TTC549 (cell line): ENCODE measurements around the gene OR2D2.
"Not testable (repeated sequence)": the region's sequence is repeated elsewhere in the genome, so short reads cannot be mapped to it uniquely, and the experiment has no call there.

ENCODE experiments used
- FAIRE-seq: peaks from 2 replicates; lab custom pipeline; 2012; peaks lifted over from hg19 to GRCh38; lab: Jason Lieb, UNC

OR2D2 gene

DNA sequence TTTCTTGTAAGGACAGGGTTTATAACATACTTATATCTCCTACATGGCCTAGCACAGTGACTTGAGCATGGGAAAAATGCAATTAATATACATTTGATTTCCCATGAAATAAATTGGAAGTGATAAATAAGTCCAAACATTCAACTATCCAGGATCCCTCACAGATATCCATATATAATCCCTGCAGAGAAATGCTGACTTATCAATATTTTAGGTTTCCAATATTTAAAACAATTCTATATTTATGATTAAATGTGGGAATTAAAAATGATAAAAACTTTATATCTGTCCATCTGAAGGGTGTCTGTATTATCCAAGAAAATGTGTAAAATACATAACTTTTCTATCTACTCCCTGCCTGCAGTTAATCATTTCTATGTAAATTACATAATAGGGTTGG, 9.5 kb downstream of the OR2D2 start:
- FAIRE-seq: no peak

DNA sequence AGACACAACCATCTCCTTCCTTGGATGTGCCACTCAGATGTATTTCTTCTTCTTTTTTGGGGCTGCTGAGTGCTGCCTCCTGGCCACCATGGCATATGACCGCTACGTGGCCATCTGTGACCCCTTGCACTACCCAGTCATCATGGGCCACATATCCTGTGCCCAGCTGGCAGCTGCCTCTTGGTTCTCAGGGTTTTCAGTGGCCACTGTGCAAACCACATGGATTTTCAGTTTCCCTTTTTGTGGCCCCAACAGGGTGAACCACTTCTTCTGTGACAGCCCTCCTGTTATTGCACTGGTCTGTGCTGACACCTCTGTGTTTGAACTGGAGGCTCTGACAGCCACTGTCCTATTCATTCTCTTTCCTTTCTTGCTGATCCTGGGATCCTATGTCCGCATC, 15.4 kb downstream of the OR2D2 start:
- no peak for FAIRE-seq

DNA sequence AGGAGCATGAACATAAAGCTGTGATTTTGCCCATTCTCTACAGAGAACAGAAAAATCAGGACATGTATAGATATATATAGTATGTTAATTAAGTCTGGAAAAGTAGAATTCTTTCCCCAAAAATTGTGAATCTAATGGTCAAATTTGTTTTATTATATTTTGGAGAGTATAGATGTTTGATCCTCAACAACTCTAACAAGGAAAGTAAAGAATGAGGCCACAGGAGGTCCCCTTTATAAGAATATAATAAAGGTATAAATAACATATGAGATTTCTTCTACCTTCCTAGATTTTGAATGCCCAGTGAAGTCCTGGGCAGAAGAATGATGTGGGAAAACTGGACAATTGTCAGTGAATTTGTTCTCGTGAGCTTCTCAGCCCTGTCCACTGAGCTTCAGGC, 16.0 kb downstream of the OR2D2 start, which contains the start of gene OR10A4:
OR10A4 (plus strand) TSS at position 301 of the 400 bp plus-strand sequence; CDS start at position 324, 23 bp downstream.
- FAIRE-seq: no peak

DNA sequence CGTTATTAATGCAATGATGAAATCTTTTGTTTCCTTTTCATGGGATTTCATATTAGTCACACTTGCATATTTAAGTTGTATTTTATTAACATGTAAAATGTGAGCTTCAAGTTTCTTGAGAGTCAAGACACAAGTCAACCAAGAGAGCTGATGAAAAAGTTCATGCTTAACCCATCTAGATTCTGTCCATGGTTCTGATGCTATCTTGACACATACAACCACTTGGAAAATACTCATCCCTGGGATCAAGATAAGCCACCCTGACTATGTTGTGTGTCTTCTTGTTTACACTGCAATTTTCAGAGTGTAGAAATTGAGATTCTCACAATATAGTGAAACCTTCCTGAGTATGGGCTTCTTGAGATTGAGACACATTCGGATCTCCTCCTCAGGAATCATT, 16.5 kb downstream of the OR2D2 start:
- no peak for FAIRE-seq

DNA sequence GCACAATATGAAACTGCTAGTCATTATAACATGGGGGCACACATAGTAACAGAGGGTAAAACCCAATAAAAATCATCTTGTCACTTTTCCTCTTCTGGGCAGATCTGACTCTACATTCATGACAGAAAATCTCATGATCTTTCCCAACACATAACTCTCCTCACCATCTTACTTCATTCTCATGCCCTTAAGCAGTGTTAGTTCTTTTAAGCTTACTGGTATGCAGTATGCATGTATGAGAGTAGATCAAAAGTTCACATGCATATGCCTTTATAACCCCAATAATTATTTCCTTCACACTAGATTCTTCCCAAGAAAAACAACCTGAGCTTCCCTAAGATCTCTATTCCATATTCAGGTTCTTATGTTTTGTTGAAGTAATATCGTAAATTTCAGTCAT, 21.0 kb downstream of the OR2D2 start:
- no peak for FAIRE-seq

DNA sequence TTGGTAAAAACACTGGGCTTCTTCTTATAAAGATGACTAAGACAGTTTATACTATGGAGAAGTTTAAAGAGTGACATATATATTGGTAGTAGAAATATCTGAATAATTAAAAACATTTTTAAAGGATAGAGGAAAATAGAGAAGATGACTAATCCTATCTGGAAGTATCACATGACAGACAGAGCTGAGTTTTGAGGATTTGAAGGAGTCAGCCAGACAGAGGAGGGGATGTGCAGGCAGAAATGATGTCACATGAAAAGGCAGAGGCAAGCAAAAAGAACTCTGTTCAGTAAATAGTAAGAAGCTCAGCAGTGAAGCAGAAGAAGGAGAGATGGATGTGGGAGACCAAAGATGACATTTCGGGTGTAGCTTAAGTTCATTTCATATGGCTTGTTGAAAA, 27.9 kb downstream of the OR2D2 start:
- no peak for FAIRE-seq

DNA sequence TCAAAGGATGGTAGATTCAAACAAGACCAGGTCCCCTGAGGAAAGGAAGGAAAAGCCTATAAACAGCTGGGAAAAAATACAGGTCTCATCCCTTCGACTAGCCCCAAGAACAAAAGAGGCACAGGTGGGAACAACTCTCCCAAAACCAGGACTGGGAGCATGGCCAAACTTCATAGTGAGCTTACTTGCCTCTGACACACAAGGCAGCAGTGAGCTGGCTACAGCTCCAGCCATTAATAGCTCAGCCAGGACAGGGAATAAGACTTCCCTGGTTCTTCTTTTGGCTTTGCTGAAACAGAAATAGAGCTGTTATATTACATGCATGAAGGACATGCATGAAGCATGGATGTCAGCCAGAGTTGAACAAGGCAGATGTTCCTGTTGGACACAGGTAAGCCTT, 29.3 kb downstream of the OR2D2 start, which contains the start of gene OR10A2:
OR10A2 (plus strand) TSS at position 97 of the 400 bp plus-strand sequence. CDS start 6,698 bp downstream, outside the sequence.
- FAIRE-seq: no peak

DNA sequence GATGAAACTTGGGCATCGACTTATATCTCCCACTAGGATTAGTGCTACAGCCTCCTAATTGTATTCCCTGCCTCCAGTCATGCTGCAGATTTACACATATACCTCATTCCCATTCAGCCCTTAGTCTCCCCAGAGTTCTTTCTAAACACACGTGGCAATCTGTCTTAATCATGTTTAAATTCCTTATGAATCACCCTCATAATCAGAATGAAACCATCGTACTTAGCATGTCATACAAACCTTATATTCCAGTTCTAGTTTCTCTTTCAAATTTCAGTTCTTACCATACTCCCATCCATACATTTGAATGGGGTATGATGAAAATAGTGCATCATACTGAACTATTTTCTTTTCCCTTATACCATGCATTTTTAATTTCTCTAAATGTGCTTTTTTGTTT, 35.4 kb downstream of the OR2D2 start:
- FAIRE-seq: no peak

DNA sequence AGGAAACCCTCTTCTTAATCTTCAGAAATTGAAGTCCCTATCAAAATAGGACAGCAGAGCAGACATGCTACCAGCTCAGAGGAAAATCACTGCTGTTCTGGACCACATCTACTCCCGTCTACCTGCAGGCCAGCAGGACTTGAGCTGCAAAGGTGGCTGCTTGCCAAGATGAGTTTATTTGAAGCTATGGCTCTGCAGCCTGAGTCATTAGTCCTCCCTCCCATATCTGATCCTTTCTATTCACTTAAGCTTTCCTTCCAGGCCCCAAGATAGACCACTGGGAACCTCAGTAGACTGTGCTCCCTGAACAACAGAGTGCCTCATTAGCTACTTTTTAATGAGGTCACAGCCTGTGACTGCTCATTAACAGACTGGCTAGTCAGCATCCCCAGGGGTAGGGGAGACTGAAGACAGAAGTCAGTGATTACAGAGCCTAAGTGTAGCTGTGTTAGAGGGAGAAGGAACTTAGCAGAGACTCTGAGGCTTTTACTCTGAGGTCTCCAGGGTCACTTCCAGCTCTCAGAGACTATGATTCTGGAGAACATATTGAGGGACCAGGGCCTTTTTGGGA, 36.2 kb downstream of the OR2D2 start:
- no peak for FAIRE-seq

DNA sequence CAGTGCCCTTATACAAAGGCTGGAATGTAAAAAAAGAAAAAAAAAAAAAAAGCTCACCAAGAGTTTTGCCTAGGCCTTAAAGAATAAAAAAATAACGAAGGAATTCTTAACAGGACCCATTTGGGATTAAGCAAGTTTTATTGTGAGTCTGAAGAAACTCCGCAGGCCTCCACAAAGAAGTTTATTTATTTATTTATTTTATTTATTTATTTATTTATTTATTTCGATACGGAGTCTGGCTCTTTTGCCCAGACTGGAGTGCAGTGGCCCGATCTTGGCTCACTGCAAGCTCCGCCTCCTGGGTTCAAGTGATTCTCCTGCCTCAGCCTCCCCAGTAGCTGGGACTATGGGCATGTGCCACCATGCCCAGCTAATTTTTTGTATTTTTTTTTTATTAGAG, 37.5 kb downstream of the OR2D2 start:
- FAIRE-seq: not testable (repeated sequence)

DNA sequence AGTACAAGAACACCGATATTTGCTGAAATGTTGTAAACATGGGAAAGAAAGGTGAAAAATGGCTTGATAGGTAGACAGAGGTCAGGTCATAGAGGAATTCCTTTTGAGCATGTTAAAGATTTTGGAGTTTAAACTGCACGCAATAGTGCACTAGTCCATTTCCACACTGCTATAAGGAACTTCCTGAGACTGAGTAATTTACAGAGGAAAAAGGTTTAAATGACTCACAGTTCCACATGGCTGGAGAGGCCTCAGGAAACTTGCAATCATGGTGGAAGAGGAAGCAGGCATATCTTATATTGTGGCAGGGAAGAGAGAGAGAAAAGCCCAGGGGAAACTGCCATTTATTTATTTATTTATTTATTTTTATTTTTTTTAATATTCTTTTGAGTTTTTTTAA, 41.8 kb downstream of the OR2D2 start:
- FAIRE-seq: no peak

DNA sequence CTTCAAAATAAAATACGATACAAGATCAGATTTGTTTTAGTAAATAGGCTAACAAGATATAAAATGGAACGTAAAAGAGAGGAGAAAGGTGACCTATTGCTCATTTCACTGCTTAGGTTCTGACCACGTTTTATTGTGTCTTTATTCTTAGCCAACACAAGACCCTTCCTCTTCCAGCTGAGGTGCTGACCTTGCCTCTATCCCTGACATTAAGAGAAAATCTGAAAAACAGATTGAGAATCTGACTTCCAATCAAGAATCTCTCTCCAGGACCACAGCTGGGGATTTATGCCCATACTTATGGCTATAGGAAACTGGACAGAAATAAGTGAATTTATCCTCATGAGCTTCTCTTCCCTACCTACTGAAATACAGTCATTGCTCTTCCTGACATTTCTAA, 46.9 kb downstream of the OR2D2 start, which contains the start of gene OR10A5:
OR10A5 (plus strand) TSS at position 301 of the 400 bp plus-strand sequence; CDS start at position 301, 0 bp downstream.
- no peak for FAIRE-seq

DNA sequence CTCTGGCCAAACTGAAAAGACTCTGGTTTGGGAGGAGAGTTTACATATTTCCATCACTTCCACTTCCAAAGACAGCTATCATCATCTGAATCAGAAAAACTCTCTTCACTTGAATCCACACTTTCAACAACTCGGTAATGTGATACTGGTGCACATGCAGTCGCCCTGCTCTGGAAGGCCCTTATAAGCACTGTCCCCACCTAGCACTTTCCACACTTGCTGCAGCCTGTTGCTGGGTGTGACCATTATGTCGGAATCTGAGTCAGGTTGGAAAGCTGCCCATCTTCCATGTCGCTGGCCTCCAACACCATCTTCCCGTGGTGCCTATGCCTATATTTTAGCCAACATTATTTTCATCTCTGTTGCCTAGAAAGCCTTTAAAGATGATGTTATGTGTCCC, 47.9 kb downstream of the OR2D2 start:
- FAIRE-seq: no peak

DNA sequence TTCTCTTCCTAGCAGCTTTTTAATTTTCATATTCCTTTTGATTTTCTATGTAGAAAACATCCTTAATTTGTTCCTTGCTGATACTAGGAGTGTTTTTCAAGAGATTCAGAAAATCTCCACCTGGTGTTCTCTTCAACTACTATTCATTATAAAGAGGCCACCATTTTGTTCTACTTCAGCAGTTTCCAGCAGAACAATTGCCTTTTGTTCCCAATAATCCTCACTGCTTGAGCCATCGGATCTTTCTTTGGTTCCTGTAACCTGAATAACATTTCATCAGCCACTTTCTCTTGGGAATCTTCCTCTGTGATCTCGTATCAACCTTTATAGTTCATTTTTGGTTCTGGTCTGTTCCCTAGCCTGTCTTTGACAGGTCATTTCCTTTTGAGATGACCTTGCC, 48.6 kb downstream of the OR2D2 start:
- no peak for FAIRE-seq

DNA sequence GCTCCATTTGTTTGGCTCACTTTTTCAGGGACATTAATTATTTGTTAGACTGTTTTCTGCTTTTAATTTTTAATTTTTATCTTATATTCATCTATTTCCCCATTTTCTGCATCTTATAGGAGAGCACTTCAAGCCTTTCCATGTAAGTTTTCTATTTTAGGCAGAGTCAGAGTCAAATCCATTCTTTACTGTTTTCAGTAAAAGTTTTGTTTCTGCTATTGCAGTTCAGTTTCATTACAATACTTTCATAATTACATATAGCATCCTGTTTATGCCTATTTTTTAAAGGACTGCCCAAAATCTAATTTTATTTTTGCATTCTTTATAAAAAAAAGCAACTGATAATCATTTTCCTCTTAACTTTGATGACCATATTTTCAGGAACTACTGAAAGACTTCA, 50.6 kb downstream of the OR2D2 start:
- FAIRE-seq: no peak
